Measurements from ENCODE around the gene SIX1.

Gene SIX1

DNA sequence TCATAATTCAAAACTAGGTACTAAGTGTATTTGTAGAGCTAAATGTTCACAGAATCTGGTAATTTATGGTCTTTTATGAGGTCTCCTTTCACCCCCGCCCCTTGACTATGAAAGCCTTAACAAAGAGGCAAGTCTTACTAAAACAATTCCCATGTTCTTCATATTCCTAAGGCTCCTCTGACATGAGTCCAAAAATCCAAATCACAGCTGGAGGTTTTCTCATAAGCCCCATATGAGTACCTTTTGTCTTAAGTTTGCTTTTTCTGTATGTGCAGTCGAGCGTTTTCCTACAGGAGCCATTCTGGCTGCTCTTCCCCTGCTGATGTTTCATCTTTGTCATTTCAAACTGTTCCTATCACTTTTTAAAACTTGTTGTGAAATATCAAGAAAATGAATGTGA lies 55.2 kb downstream of the SIX1 start:
- DNase-seq (ENCODE audit: low read depth, low spot score), result no peak

Data from astrocyte of the hippocampus (primary cell).